ENCODE results near the gene CERKL.

DNA sequence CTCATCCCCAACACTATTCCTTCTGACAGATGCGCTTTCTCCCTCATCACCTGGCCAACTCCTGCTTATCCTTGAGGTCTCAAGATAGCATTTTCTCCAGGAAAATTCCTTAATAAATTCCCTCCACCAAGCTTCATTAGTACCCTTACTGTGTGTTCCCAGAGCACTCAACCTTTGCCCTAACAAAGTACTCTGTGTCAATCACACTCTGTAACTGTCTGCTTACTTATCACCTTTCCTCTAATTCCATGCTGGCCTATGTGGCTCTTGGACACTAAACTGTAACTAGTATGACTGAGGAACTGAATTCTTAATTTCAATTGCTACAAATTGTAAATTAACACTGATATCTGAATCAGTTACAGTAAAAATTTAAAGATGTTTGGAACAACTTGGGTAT, 41.3 kb upstream of the CERKL start:
- no peak for TF ChIP-seq EZH2phosphoT487 (IDR thresholded peaks at IDR 0.05; ENCODE audit: borderline replicate concordance)
- TF ChIP-seq, protein P1, sequence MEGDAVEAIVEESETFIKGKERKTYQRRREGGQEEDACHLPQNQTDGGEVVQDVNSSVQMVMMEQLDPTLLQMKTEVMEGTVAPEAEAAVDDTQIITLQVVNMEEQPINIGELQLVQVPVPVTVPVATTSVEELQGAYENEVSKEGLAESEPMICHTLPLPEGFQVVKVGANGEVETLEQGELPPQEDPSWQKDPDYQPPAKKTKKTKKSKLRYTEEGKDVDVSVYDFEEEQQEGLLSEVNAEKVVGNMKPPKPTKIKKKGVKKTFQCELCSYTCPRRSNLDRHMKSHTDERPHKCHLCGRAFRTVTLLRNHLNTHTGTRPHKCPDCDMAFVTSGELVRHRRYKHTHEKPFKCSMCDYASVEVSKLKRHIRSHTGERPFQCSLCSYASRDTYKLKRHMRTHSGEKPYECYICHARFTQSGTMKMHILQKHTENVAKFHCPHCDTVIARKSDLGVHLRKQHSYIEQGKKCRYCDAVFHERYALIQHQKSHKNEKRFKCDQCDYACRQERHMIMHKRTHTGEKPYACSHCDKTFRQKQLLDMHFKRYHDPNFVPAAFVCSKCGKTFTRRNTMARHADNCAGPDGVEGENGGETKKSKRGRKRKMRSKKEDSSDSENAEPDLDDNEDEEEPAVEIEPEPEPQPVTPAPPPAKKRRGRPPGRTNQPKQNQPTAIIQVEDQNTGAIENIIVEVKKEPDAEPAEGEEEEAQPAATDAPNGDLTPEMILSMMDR (conservative IDR thresholded peaks at IDR 0.05; ENCODE audit: low read length), result no peak

Data from Loucy (cell line).